ENCODE results near the gene SNX33.

- TF ChIP-seq CTCF (IDR thresholded peaks at IDR 0.05) (no peak), POLR2A (IDR thresholded peaks at IDR 0.05) (no peak)
Measured at GRCh38 chr15:75649848-75650247, 2.1 kb downstream of the SNX33 start.

Data from right lobe of liver (tissue), 4 donors.